IMR-90 (cell line): ENCODE data around the gene C1orf87. TPM values are rescaled to one million over a fixed set of nuclear protein-coding genes. Genes with fewer than 3 reads are reported as not detected.

Experiments
- ATAC-seq: fragments of 200-7000 bp; cut with Tn5 transposase; 2 replicates; pipeline ENCODE4 v1.9.1; 2020; ENCODE audit warnings: low read depth, mild to moderate bottlenecking, moderate library complexity
- BruUV-seq: library from RNA; stranded (reverse); fragments of 400-500 nt; replicated peaks from 2 replicates; lab custom pipeline; 2021; lab: Mats Ljungman, UMichigan
- CTCF ChIA-PET: fragments of 300-600 bp; formaldehyde crosslinking; extraction: SDS; loops from one replicate; lab custom pipeline; 2021; ENCODE audit warnings: antibody characterized with exemption; lab: Yijun Ruan, JAX
- POLR2A ChIA-PET: fragments of 300-600 bp; sonication (Branson Sonifier 250); formaldehyde crosslinking; loops from one replicate; lab custom pipeline; 2022; ENCODE audit warnings: antibody characterized with exemption; ENCODE audit not compliant: unreplicated experiment; lab: Charles Lee
- DNase-seq: peaks from one replicate; pipeline ENCODE4 v3.0.0; 2013
- H2AFZ ChIP-seq: replicated peaks from 2 replicates; pipeline ENCODE3; 2013; ENCODE audit warnings: low read length, mild to moderate bottlenecking; ENCODE audit not compliant: poor library complexity
- H2AK5ac ChIP-seq: 2 replicates; pipeline ENCODE4 v1.6.1; 2013; ENCODE audit warnings: low read depth, low read length, inconsistent platforms
- H2AK9ac ChIP-seq: replicated peaks from 2 replicates; pipeline ENCODE3; 2013; ENCODE audit warnings: mild to moderate bottlenecking, low read depth, low read length, moderate library complexity; ENCODE audit not compliant: poor library complexity
- H2BK120ac ChIP-seq: 2 replicates; pipeline ENCODE4 v1.6.1; 2013; ENCODE audit warnings: low read depth, low read length, inconsistent platforms
- H2BK15ac ChIP-seq: 3 replicates; pipeline ENCODE4 v1.6.1; 2013; ENCODE audit warnings: low read depth, low read length, inconsistent platforms
- H2BK20ac ChIP-seq: 2 replicates; pipeline ENCODE4 v1.6.1; 2013; ENCODE audit warnings: low read depth, mild to moderate bottlenecking, inconsistent platforms, low read length, moderate library complexity
- H2BK5ac ChIP-seq: 2 replicates; pipeline ENCODE4 v1.6.1; 2013; ENCODE audit warnings: mild to moderate bottlenecking, low read depth, low read length, inconsistent platforms; ENCODE audit not compliant: poor library complexity, severe bottlenecking
- H3K14ac ChIP-seq: replicated peaks from 2 replicates; pipeline ENCODE4 v1.6.1; 2013; ENCODE audit warnings: low read depth, low read length, inconsistent platforms
- H3K18ac ChIP-seq: 2 replicates; pipeline ENCODE4 v1.6.1; 2013; ENCODE audit warnings: low read depth, low read length, control low read depth
- H3K23ac ChIP-seq: 2 replicates; pipeline ENCODE4 v1.6.1; 2013; ENCODE audit warnings: low read depth, low read length, inconsistent platforms
- H3K27ac ChIP-seq: 2 replicates; pipeline ENCODE4 v1.5.1; 2013; ENCODE audit warnings: mild to moderate bottlenecking, control low read depth, low read length; ENCODE audit not compliant: insufficient read depth
- H3K27me3 ChIP-seq: 2 replicates; pipeline ENCODE4 v1.6.1; 2013; ENCODE audit warnings: low read length; ENCODE audit not compliant: control insufficient read depth, insufficient read depth
- H3K36me3 ChIP-seq: 2 replicates; pipeline ENCODE4 v1.6.1; 2013; ENCODE audit warnings: low read length, mixed read lengths; ENCODE audit not compliant: control insufficient read depth, insufficient read depth
- H3K4ac ChIP-seq: 2 replicates; pipeline ENCODE4 v1.6.1; 2013; ENCODE audit warnings: low read depth, low read length, inconsistent platforms
- H3K4me1 ChIP-seq: 2 replicates; pipeline ENCODE4 v1.6.1; 2013; ENCODE audit warnings: low read length, mixed read lengths; ENCODE audit not compliant: control insufficient read depth, insufficient read depth
- H3K4me2 ChIP-seq: 2 replicates; pipeline ENCODE4 v1.6.1; 2013; ENCODE audit warnings: low read depth, mild to moderate bottlenecking, control low read depth, low read length, moderate library complexity
- H3K4me3 ChIP-seq: 2 replicates; pipeline ENCODE4 v1.5.1; 2013; ENCODE audit warnings: low read depth, mild to moderate bottlenecking, control low read depth, low read length, moderate library complexity; ENCODE audit not compliant: insufficient read depth
- H3K56ac ChIP-seq: 2 replicates; pipeline ENCODE4 v1.6.1; 2013; ENCODE audit warnings: low read length, inconsistent platforms; ENCODE audit not compliant: insufficient read depth; ENCODE audit errors: extremely low read depth
- H3K79me1 ChIP-seq, 2 experiments: 2 replicates each; pipeline ENCODE4 v1.6.1; 2013; ENCODE audit warnings: low read length in 2 of 2, inconsistent platforms in 1 of 2, low read depth in 1 of 2
- H3K9ac ChIP-seq: 2 replicates; pipeline ENCODE4 v1.6.1; 2013; ENCODE audit warnings: low read depth, low read length, control low read depth
- H3K9me1 ChIP-seq: 2 replicates; pipeline ENCODE4 v1.6.1; 2013; ENCODE audit warnings: low read length, inconsistent platforms; ENCODE audit not compliant: insufficient read depth
- H3K9me3 ChIP-seq: 2 replicates; pipeline ENCODE4 v1.6.1; 2013; ENCODE audit warnings: low read length; ENCODE audit not compliant: control insufficient read depth, insufficient read depth
- H4K20me1 ChIP-seq: 2 replicates; pipeline ENCODE4 v1.6.1; 2013; ENCODE audit warnings: low read length, inconsistent platforms; ENCODE audit not compliant: insufficient read depth
- H4K5ac ChIP-seq: 2 replicates; pipeline ENCODE4 v1.6.1; 2013; ENCODE audit warnings: mild to moderate bottlenecking, low read depth, low read length, control low read depth
- H4K8ac ChIP-seq, 2 experiments: 2 replicates each; pipeline ENCODE4 v1.6.1; 2013; ENCODE audit warnings: low read depth in 2 of 2, low read length in 2 of 2, control low read depth in 1 of 2, inconsistent platforms in 1 of 2
- H4K91ac ChIP-seq: 2 replicates; pipeline ENCODE4 v1.6.1; 2013; ENCODE audit warnings: low read depth, low read length, inconsistent platforms; ENCODE audit not compliant: insufficient read depth
- BHLHE40 ChIP-seq: fragments of 150-350 bp; IDR thresholded peaks from 2 replicates; pipeline ENCODE4 v1.6.1; 2016; ENCODE audit warnings: mild to moderate bottlenecking, low read depth, low read length
- CEBPB ChIP-seq: IDR thresholded peaks from 2 replicates; pipeline ENCODE4 v1.6.1; 2012; ENCODE audit warnings: low read depth, low read length, improper control_type of control experiment
- CHD1 ChIP-seq: IDR thresholded peaks from 2 replicates; pipeline ENCODE4 v1.6.1; 2012; ENCODE audit warnings: low read depth, low read length, improper control_type of control experiment
- ELK1 ChIP-seq: fragments of 150-350 bp; IDR thresholded peaks from 2 replicates; pipeline ENCODE4 v1.6.1; 2016; ENCODE audit warnings: low read depth, mild to moderate bottlenecking, low read length, moderate library complexity, borderline replicate concordance
- FOS ChIP-seq: fragments of 150-350 bp; IDR thresholded peaks from 2 replicates; pipeline ENCODE4 v1.6.1; 2016; ENCODE audit warnings: low read depth, low read length
- MAFK ChIP-seq: IDR thresholded peaks from 2 replicates; pipeline ENCODE4 v1.6.1; 2012; ENCODE audit warnings: low read depth, low read length, improper control_type of control experiment
- MAZ ChIP-seq: IDR thresholded peaks from 2 replicates; pipeline ENCODE4 v1.6.1; 2012; ENCODE audit warnings: low read depth, mild to moderate bottlenecking, low read length, improper control_type of control experiment, moderate library complexity, borderline replicate concordance
- MXI1 ChIP-seq: IDR thresholded peaks from 2 replicates; pipeline ENCODE4 v1.6.1; 2012; ENCODE audit warnings: low read depth, mild to moderate bottlenecking, low read length, moderate library complexity, borderline replicate concordance
- NFE2L2 ChIP-seq: fragments of 150-350 bp; IDR thresholded peaks from 2 replicates; pipeline ENCODE4 v1.6.1; 2016; ENCODE audit warnings: low read depth, mild to moderate bottlenecking, low read length
- POLR2A ChIP-seq: IDR thresholded peaks from 2 replicates; pipeline ENCODE4 v1.6.1; 2012; ENCODE audit warnings: mild to moderate bottlenecking, low read depth, low read length
- RAD21 ChIP-seq: IDR thresholded peaks from 2 replicates; pipeline ENCODE4 v1.6.1; 2012; ENCODE audit warnings: low read length, improper control_type of control experiment
- RCOR1 ChIP-seq: IDR thresholded peaks from 2 replicates; pipeline ENCODE4 v1.6.1; 2012; ENCODE audit warnings: mild to moderate bottlenecking, low read length, improper control_type of control experiment; ENCODE audit not compliant: insufficient replicate concordance
- RFX5 ChIP-seq: IDR thresholded peaks from 2 replicates; pipeline ENCODE4 v1.8.0; 2012; ENCODE audit warnings: low read depth, mild to moderate bottlenecking, low read length, moderate library complexity
- SMC3 ChIP-seq: fragments of 150-350 bp; IDR thresholded peaks from 2 replicates; pipeline ENCODE4 v1.6.1; 2016; ENCODE audit warnings: low read depth, mild to moderate bottlenecking, antibody characterized with exemption, low read length, moderate library complexity
- USF2 ChIP-seq: fragments of 150-350 bp; IDR thresholded peaks from 2 replicates; pipeline ENCODE4 v1.6.1; 2017; ENCODE audit warnings: mild to moderate bottlenecking, antibody characterized with exemption, low read length, low read depth
- WGBS, 2 experiments: methylation state at CpG; one replicate each; pipeline versions ENCODE4 v1.1.5 to v1.1.7; 2013; ENCODE audit warnings: missing lambda C conversion rate in 2 of 2; ENCODE audit not compliant: insufficient read length in 1 of 2; ENCODE audit errors: extremely low coverage in 2 of 2; 5-methylcytosine and 5-hydroxymethylcytosine counted together
- dilution Hi-C: fragments of 300-500 bp; cut with HindIII; formaldehyde crosslinking; loops from one replicate; pipeline ENCODE4 v1.14.3; 2018; ENCODE audit warnings: low sequenced_read_pairs; ENCODE audit not compliant: unreplicated experiment
- in situ Hi-C: fragments of 300-500 bp; cut with MboI; formaldehyde crosslinking; loops from 3 replicates; pipeline ENCODE4 v1.14.3; 2019; ENCODE audit warnings: low sequenced_read_pairs, inconsistent platforms, mixed read lengths
- intact Hi-C: fragments of 100-400 bp; cut with micrococcal nuclease; formaldehyde crosslinking; loops from 2 replicates; pipeline ENCODE4 v1.10.0; 2022
- polyA plus RNA-seq, 3 experiments: library from polyadenylated mRNA; depleted of rRNA; stranded (reverse); fragments of >200 nt; gene quantifications; 2 replicates each; pipeline ENCODE4 v1.2.3, GENCODE V29; 2012; ENCODE audit warnings: low replicate concordance in 1 of 3
- total RNA-seq: library from RNA; depleted of rRNA; stranded (reverse); fragments of >200 nt; gene quantifications from 2 replicates; pipeline ENCODE4 v1.2.3, GENCODE V29; 2012
- TF ChIP-seq, protein P1 (sequence below): conservative IDR thresholded peaks from 2 replicates; pipeline ENCODE4 v1.5.1; 2012; ENCODE audit warnings: mild to moderate bottlenecking, low read depth, low read length, improper control_type of control experiment

Gene C1orf87
- total and polyA plus RNA-seq, 2 of the 4 experiments (the other 2 are of a cell fraction), result not detected

GRCh38 chr1:60017508-60018205 is 55.9 kb downstream of the C1orf87 start:
- no peak overlapping the region for H4K8ac ChIP-seq
- no peak overlapping the region for H2BK20ac ChIP-seq
- H3K23ac ChIP-seq, result no peak overlapping the region
- H2BK15ac ChIP-seq, result no peak overlapping the region
- H2AK5ac ChIP-seq, result no peak overlapping the region
- H3K18ac ChIP-seq, result no peak overlapping the region
- ChIA-PET POLR2A (no interaction called here), CTCF (no interaction called here)
- H4K20me1 ChIP-seq, result no peaks in the 10 kb centered on the region
- dilution Hi-C loops (no loop called here), in situ Hi-C loops (no loop called here), intact Hi-C loops (no loop called here)
- H3K4me1 ChIP-seq, result no peaks in the 10 kb centered on the region
- no peak overlapping the region for H4K91ac ChIP-seq
- ATAC-seq, result no peak
- H2BK5ac ChIP-seq, result no peak overlapping the region
- no peak for DNase-seq
- H4K5ac ChIP-seq, result no peak overlapping the region
- no peak overlapping the region for H2AK9ac ChIP-seq
- H3K4ac ChIP-seq, result no peak overlapping the region
- H3K36me3 ChIP-seq, result no peaks in the 10 kb centered on the region
- no peaks in the 10 kb centered on the region for H3K27me3 ChIP-seq
- no TSS peak for BruUV-seq
- H3K14ac ChIP-seq, result no peak overlapping the region
- no peak overlapping the region for H3K9ac ChIP-seq
- no peaks in the 10 kb centered on the region for H3K9me1 ChIP-seq
- no peak overlapping the region for H3K4me2 ChIP-seq
- no peak overlapping the region for H2BK120ac ChIP-seq
- no peak overlapping the region for H2AFZ ChIP-seq
- no peak overlapping the region for H3K27ac ChIP-seq
- TF ChIP-seq RCOR1, result no peak
- no peak for TF ChIP-seq BHLHE40
- TF ChIP-seq FOS, result no peak
- TF ChIP-seq MAZ, result no peak
- TF ChIP-seq NFE2L2, result no peak
- no peak for TF ChIP-seq SMC3
- no peak for TF ChIP-seq RAD21
- no peak for TF ChIP-seq CEBPB
- no peak for TF ChIP-seq CHD1
- no peak for TF ChIP-seq POLR2A
- TF ChIP-seq MAFK, result no peak
- no peak for TF ChIP-seq ELK1
- TF ChIP-seq RFX5, result no peak
- no peak for TF ChIP-seq MXI1
- TF ChIP-seq, protein P1, sequence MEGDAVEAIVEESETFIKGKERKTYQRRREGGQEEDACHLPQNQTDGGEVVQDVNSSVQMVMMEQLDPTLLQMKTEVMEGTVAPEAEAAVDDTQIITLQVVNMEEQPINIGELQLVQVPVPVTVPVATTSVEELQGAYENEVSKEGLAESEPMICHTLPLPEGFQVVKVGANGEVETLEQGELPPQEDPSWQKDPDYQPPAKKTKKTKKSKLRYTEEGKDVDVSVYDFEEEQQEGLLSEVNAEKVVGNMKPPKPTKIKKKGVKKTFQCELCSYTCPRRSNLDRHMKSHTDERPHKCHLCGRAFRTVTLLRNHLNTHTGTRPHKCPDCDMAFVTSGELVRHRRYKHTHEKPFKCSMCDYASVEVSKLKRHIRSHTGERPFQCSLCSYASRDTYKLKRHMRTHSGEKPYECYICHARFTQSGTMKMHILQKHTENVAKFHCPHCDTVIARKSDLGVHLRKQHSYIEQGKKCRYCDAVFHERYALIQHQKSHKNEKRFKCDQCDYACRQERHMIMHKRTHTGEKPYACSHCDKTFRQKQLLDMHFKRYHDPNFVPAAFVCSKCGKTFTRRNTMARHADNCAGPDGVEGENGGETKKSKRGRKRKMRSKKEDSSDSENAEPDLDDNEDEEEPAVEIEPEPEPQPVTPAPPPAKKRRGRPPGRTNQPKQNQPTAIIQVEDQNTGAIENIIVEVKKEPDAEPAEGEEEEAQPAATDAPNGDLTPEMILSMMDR, result no peak
- TF ChIP-seq USF2, result no peak
- no peaks in the 10 kb centered on the region for H3K79me1 ChIP-seq
- H3K56ac ChIP-seq, result no peak overlapping the region
- no CpG with 5 or more reads among the region's 4 CpGs for WGBS, 2 experiments
- H3K4me3 ChIP-seq, result no peak overlapping the region
- no peaks in the 10 kb centered on the region for H3K9me3 ChIP-seq
